ENCODE data around the gene ROBO2. TPM values are rescaled to one million over a fixed set of nuclear protein-coding genes. Genes with fewer than 3 reads are reported as not detected.

ROBO2 gene
- total and polyA plus RNA-seq, 7 donors, result 0.23 to 2.9 (median 0.38) TPM; not detected in 1

- H3K4me1 ChIP-seq, result no peaks in the 10 kb centered on the region
- intact Hi-C loops (cut with DNase I), result no loop called here
These were observed 449.3 kb downstream of the ROBO2 start for GRCh38 chr3:77489216-77489615.

GRCh38 chr3:77491961-77492360 lies 452.1 kb downstream of the ROBO2 start:
- Histone ChIP-seq H3K36me3 (no peaks in the 10 kb centered on the region), H3K27me3 (no peaks in the 10 kb centered on the region), H3K4me1 (peaks cover 0 to 12% (median 3%) of the 10 kb centered on the region in 4 donors), H3K4me3 (no peak overlapping the region), H3K27ac (no peak overlapping the region), H3K9me3 (no peaks in the 10 kb centered on the region)
- WGBS, 2 donors, result 59 to 74% methylated on average over 1 of the region's 1 CpG
- intact Hi-C loops (cut with DNase I), result no loop called here
- no peak for TF ChIP-seq CTCF (IDR thresholded peaks at IDR 0.05)
- TF ChIP-seq POLR2AphosphoS5 (IDR thresholded peaks at IDR 0.05), result no peak
- TF ChIP-seq EP300 (IDR thresholded peaks at IDR 0.05), result no peak
- TF ChIP-seq POLR2A (IDR thresholded peaks at IDR 0.05), result no peak
- no peak for DNase-seq

More at GRCh38 chr3:77489216-77489615, 449.3 kb downstream of the ROBO2 start:
- Histone ChIP-seq H3K4me3 (no peak overlapping the region), H3K27ac (no peak overlapping the region), H3K27me3 (no peaks in the 10 kb centered on the region), H3K36me3 (no peaks in the 10 kb centered on the region), H3K9me3 (peaks cover 0 to 2% (median 0%) of the 10 kb centered on the region in 4 donors)
- 42 to 66% methylated on average over 1 of the region's 1 CpG for WGBS, 2 donors
- TF ChIP-seq POLR2AphosphoS5 (IDR thresholded peaks at IDR 0.05), result no peak
- TF ChIP-seq POLR2A (IDR thresholded peaks at IDR 0.05), result no peak
- no peak for TF ChIP-seq CTCF (IDR thresholded peaks at IDR 0.05)
- TF ChIP-seq EP300 (IDR thresholded peaks at IDR 0.05), result no peak
- DNase-seq, result no peak

GRCh38 chr3:77500721-77501120 lies 460.8 kb downstream of the ROBO2 start:
- 59 to 74% methylated on average over 2 of the region's 2 CpGs for WGBS, 2 donors
- intact Hi-C loops (cut with DNase I), result no loop called here
- H3K4me3 ChIP-seq, result no peak overlapping the region
- H3K27me3 ChIP-seq, result no peaks in the 10 kb centered on the region
- no peaks in the 10 kb centered on the region for H3K36me3 ChIP-seq
- H3K9me3 ChIP-seq, result no peaks in the 10 kb centered on the region
- H3K27ac ChIP-seq, result no peak overlapping the region
- TF ChIP-seq EP300 (IDR thresholded peaks at IDR 0.05) (no peak), POLR2A (IDR thresholded peaks at IDR 0.05) (no peak), CTCF (IDR thresholded peaks at IDR 0.05) (no peak), POLR2AphosphoS5 (IDR thresholded peaks at IDR 0.05) (no peak)
- peaks cover 0 to 12% (median 4%) of the 10 kb centered on the region in 4 donors for H3K4me1 ChIP-seq
- DNase-seq, result no peak

- intact Hi-C loops (cut with DNase I), result no loop called here
- DNase-seq, result no peak
- no peak for TF ChIP-seq POLR2A (IDR thresholded peaks at IDR 0.05)
- no peak for TF ChIP-seq POLR2AphosphoS5 (IDR thresholded peaks at IDR 0.05)
- TF ChIP-seq CTCF (IDR thresholded peaks at IDR 0.05), result no peak
- no peak for TF ChIP-seq EP300 (IDR thresholded peaks at IDR 0.05)
- no peaks in the 10 kb centered on the region for H3K4me1 ChIP-seq
- H3K27ac ChIP-seq, result no peak overlapping the region
- WGBS, 2 donors, result 84 to 89% methylated on average over 5 of the region's 5 CpGs
- no peaks in the 10 kb centered on the region for H3K36me3 ChIP-seq
- no peaks in the 10 kb centered on the region for H3K9me3 ChIP-seq
- no peak overlapping the region for H3K4me3 ChIP-seq
- H3K27me3 ChIP-seq, result no peaks in the 10 kb centered on the region
These were observed 466.5 kb downstream of the ROBO2 start for GRCh38 chr3:77506384-77506783.

- Histone ChIP-seq H3K36me3 (no peaks in the 10 kb centered on the region), H3K4me3 (no peak overlapping the region), H3K27ac (no peak overlapping the region), H3K27me3 (no peaks in the 10 kb centered on the region), H3K9me3 (no peaks in the 10 kb centered on the region), H3K4me1 (no peaks in the 10 kb centered on the region)
- no peak for DNase-seq
- intact Hi-C loops (cut with DNase I), result no loop called here
- TF ChIP-seq POLR2A (IDR thresholded peaks at IDR 0.05) (no peak), CTCF (IDR thresholded peaks at IDR 0.05) (no peak), POLR2AphosphoS5 (IDR thresholded peaks at IDR 0.05) (no peak)
- WGBS, 2 donors, result 62 to 65% methylated on average over 5 of the region's 5 CpGs
These were observed 473.6 kb downstream of the ROBO2 start for GRCh38 chr3:77513542-77513941.
